K562 (cell line): ENCODE results near the gene ITGA2B.

Experiments used
- CREB3 ChIP-seq: fragments of 450-650 bp; conservative IDR thresholded peaks from 2 replicates; pipeline ENCODE4 v1.6.1; 2016; ENCODE audit warnings: missing genetic modification characterization, low read depth, mild to moderate bottlenecking, missing compliant biosample characterization, moderate library complexity
- FOXA1 ChIP-seq: fragments of 450-650 bp; IDR thresholded peaks from 2 replicates; pipeline ENCODE4 v1.6.1; 2016; ENCODE audit warnings: mild to moderate bottlenecking, borderline replicate concordance
- ZNF518B ChIP-seq: fragments of 250-450 bp; sonication (Bioruptor Pico); IDR thresholded peaks from 2 replicates; pipeline ENCODE4 v1.5.0; 2021; ENCODE audit warnings: mild to moderate bottlenecking, moderate library complexity

DNA sequence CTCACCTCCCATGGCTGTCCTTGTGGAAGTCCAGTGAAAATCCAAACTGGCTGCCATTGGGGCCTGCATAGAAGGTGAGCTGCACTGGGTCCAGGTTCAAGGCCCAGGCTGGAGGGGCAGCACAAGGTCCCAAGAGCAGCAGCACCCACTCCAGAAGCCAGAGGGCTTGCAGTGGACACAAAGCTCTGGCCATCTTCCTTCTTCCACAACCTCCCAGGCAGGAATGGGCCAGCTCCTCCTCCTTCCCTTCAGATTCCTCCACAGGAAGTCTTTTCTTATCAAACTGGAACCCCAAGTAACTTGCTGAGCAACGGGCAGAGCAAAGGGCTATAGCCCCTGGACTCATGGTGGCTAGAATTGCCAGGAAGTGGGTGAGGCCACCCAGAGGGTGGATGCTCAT, at the start of gene ITGA2B:
- TF ChIP-seq FOXA1: no peak
- no peak for TF ChIP-seq ZNF518B (CRISPR knock-in tag)
- TF ChIP-seq CREB3 (tag): no peak
